Stomach (tissue), 9 donors: Measurements from ENCODE around the gene MEF2A. TPM values are rescaled to one million over a fixed set of nuclear protein-coding genes. Genes with fewer than 3 reads are reported as not detected.

Experiments
- DNase-seq, 2 donors: peaks; one replicate each; pipeline versions ENCODE4 v3.0.0 to v3.0.0-alpha.2; 2013 to 2019
- H3K27ac ChIP-seq, 5 donors: fragments of 200-600 bp in 4 of 5; sonication (generic) in 4 of 5; one replicate each; pipeline ENCODE4 v1.5.1; 2013 to 2019; ENCODE audit warnings: mild to moderate bottlenecking in 1 of 5, moderate library complexity in 1 of 5
- H3K27me3 ChIP-seq, 3 donors: fragments of 200-600 bp; sonication (generic); one replicate each; pipeline ENCODE4 v1.5.1; 2017 to 2019; ENCODE audit warnings: mixed run types in 1 of 3
- H3K36me3 ChIP-seq, 4 donors: fragments of 200-600 bp; sonication (generic); 1 replicate in 3 of 4; 2 replicates in 1 of 4; pipeline ENCODE4 v1.5.1; 2016 to 2019
- H3K4me1 ChIP-seq, 4 donors: fragments of 200-600 bp; sonication (generic); one replicate each; pipeline ENCODE4 v1.5.1; 2016 to 2019
- H3K4me3 ChIP-seq, 4 donors: fragments of 200-600 bp; sonication (generic) in 3 of 4; one replicate each; pipeline ENCODE4 v1.5.1; 2016 to 2019; ENCODE audit warnings: mild to moderate bottlenecking in 1 of 4
- H3K9me3 ChIP-seq, 4 donors: fragments of 200-600 bp; sonication (generic); one replicate each; pipeline ENCODE4 v1.5.1; 2016 to 2019
- CTCF ChIP-seq, 7 experiments: fragments of 450-650 bp in 4 of 7; fragments of 200-600 bp in 3 of 7; sonication (generic) in 3 of 7; IDR thresholded peaks; one replicate each; pipeline ENCODE4 v1.5.1; 2016 to 2019; ENCODE audit warnings: antibody characterized with exemption in 7 of 7, control low read depth in 2 of 7, mild to moderate bottlenecking in 1 of 7
- EP300 ChIP-seq: sonication (generic); formaldehyde crosslinking; IDR thresholded peaks from one replicate; pipeline ENCODE4 v1.6.1; 2017; ENCODE audit warnings: antibody characterized with exemption
- POLR2A ChIP-seq, 4 donors: fragments of 450-650 bp; IDR thresholded peaks; one replicate each; pipeline ENCODE4 v1.6.1; 2016; ENCODE audit warnings: antibody characterized with exemption in 4 of 4, control low read depth in 2 of 4, mild to moderate bottlenecking in 1 of 4, moderate library complexity in 1 of 4
- POLR2AphosphoS5 ChIP-seq, 3 donors: sonication (generic); formaldehyde crosslinking; IDR thresholded peaks; one replicate each; pipeline ENCODE4 v1.6.1; 2016; ENCODE audit warnings: antibody characterized with exemption in 3 of 3
- WGBS, 5 donors: extraction: QIAGEN DNeasy Blood & Tissue Kit in 3 of 5; methylation state at CpG; one replicate each; pipeline versions ENCODE4 v1.1.5 to v1.1.7; 2013 to 2018; 5-methylcytosine and 5-hydroxymethylcytosine counted together
- intact Hi-C: fragments of 100-400 bp; cut with DNase I; formaldehyde crosslinking; loops from one replicate; pipeline ENCODE4 v1.15.1; 2023; ENCODE audit warnings: low total_unique reads
- polyA plus RNA-seq, 3 donors: library from polyadenylated mRNA; stranded (reverse); fragments of 200-250 nt; gene quantifications; one replicate each; pipeline ENCODE4 v1.2.3, GENCODE V29; 2013
- total RNA-seq, 5 donors: library from RNA; depleted of rRNA; stranded (reverse); fragments of >200 nt; gene quantifications; one replicate each; pipeline versions ENCODE4 v1.1.0 to v1.2.3, GENCODE V29; 2014 to 2016
- donor health status: healthy with polysubstance abuse.
- donor health status: Bipolar disorder and iron deficiency.
- donor health status: healthy.

The MEF2A gene
- total and polyA plus RNA-seq, 8 donors = 11.0 to 85.2 (median 26.7) TPM

DNA sequence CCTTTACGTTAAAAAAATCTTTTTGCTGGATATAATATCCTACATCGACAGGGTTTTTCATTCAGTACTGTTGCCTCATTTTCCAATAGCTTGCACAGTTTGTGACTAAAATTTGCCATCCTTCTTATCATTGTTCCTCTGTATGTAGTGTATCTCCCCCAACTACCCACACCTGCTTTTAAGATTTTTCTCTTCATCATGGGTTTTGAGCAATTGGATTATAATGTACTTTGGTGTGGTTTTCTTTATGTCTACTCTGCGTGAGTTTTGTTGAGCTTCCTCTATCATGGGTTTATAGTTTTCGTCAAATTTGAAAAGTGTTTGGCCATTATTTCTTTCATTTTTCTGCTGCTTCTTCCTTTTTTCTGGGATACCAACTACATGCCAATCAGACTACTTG lies 39.6 kb upstream of the MEF2A start:
- 53 to 85% (median 69%) methylated on average over 4 of the region's 4 CpGs for WGBS, 5 donors
- H3K9me3 ChIP-seq = no peaks in the 10 kb centered on the region
- no peak overlapping the region for H3K4me3 ChIP-seq
- no peaks in the 10 kb centered on the region for H3K36me3 ChIP-seq
- no peak for DNase-seq
- intact Hi-C loops = no loop called here
- TF ChIP-seq EP300 (no peak), CTCF (IDR thresholded peaks at IDR 0.05) (no peak), POLR2AphosphoS5 (IDR thresholded peaks at IDR 0.05) (no peak), POLR2A (IDR thresholded peaks at IDR 0.05) (no peak)
- no peak overlapping the region for H3K27ac ChIP-seq
- no peaks in the 10 kb centered on the region for H3K4me1 ChIP-seq
- H3K27me3 ChIP-seq = no peaks in the 10 kb centered on the region

DNA sequence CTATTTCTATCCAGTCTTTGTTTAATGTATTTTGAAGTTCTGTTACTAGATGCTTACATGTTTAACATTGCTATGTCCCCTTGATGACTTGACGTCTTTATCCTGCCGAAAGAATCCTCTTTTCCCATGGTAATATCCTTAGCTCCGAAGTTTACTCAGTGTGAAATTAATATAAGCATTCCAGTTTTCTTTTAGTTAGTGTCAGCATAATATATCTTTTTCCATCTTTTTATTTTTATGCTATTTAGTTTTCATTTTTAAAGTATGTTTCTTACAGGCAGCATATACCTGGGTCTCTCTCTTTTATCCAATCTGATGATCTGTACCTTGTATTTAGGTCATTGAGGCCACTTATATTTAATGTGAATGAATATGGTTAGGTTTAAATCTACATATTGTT lies 39.1 kb upstream of the MEF2A start:
- TF ChIP-seq POLR2AphosphoS5 (IDR thresholded peaks at IDR 0.05) (no peak), CTCF (IDR thresholded peaks at IDR 0.05) (no peak), POLR2A (IDR thresholded peaks at IDR 0.05) (no peak), EP300 (no peak)
- DNase-seq = no peak
- WGBS, 5 donors = 87 to 92% (median 88%) methylated on average over 3 of the region's 3 CpGs
- no peaks in the 10 kb centered on the region for H3K4me1 ChIP-seq
- H3K9me3 ChIP-seq = no peaks in the 10 kb centered on the region
- H3K36me3 ChIP-seq = no peaks in the 10 kb centered on the region
- H3K27me3 ChIP-seq = no peaks in the 10 kb centered on the region
- H3K4me3 ChIP-seq = no peak overlapping the region
- no peak overlapping the region for H3K27ac ChIP-seq
- intact Hi-C loops = no loop called here

- Histone ChIP-seq H3K27ac (peak overlapping the region in 2 of 5 donors; percentile 36 to 39), H3K4me1 (peaks cover 0 to 5% (median 0%) of the 10 kb centered on the region in 4 donors), H3K27me3 (no peaks in the 10 kb centered on the region), H3K36me3 (no peaks in the 10 kb centered on the region), H3K4me3 (no peak overlapping the region), H3K9me3 (no peaks in the 10 kb centered on the region)
- intact Hi-C loops = no loop called here
- peak in 1 of 2 donors; percentile 49 for DNase-seq
- WGBS, 5 donors = 63 to 75% (median 73%) methylated on average over 4 of the region's 4 CpGs
- TF ChIP-seq CTCF (IDR thresholded peaks at IDR 0.05) (no peak), POLR2AphosphoS5 (IDR thresholded peaks at IDR 0.05) (peak in 2 of 3 donors; percentile 21 to 60)
Observed at GRCh38 chr15:99536422-99537040, 29.3 kb upstream of the MEF2A start.

GRCh38 chr15:99537344-99537743 lies 28.4 kb upstream of the MEF2A start:
- Histone ChIP-seq H3K4me3 (no peak overlapping the region), H3K4me1 (peaks cover 0 to 5% (median 0%) of the 10 kb centered on the region in 4 donors), H3K9me3 (no peaks in the 10 kb centered on the region), H3K27me3 (no peaks in the 10 kb centered on the region), H3K27ac (no peak overlapping the region), H3K36me3 (no peaks in the 10 kb centered on the region)
- no peak for DNase-seq
- TF ChIP-seq CTCF (IDR thresholded peaks at IDR 0.05) = no peak
- TF ChIP-seq POLR2A (IDR thresholded peaks at IDR 0.05) = no peak
- TF ChIP-seq EP300 = no peak
- no peak for TF ChIP-seq POLR2AphosphoS5 (IDR thresholded peaks at IDR 0.05)
- intact Hi-C loops = no loop called here
- WGBS, 5 donors = 66 to 91% (median 88%) methylated on average over 4 of the region's 4 CpGs
